ENCODE measurements around the gene FBXO36. TPM values are rescaled to one million over a fixed set of nuclear protein-coding genes. Genes with fewer than 3 reads are reported as not detected.

Gene FBXO36
- total and polyA plus RNA-seq, 3 experiments from 2014 or later = 0.56 to 0.95 (median 0.74) TPM

- Mint-ChIP-seq H3K27me3 (no peaks in the 10 kb centered on the region), H3K9me3 (no peaks in the 10 kb centered on the region), H3K4me1 (peaks cover 57 to 79% (median 73%) of the 10 kb centered on the region in 3 donors), H3K27ac (no peak overlapping the region), H3K36me3 (peaks cover 3 to 44% (median 5%) of the 10 kb centered on the region in 3 donors), H3K4me3 (no peak overlapping the region)
- H3K36me3 ChIP-seq (ENCODE audit: insufficient read depth, low read length) = peaks cover 2% of the 10 kb centered on the region
- H3K27me3 ChIP-seq (ENCODE audit: insufficient read depth, low read length, poor library complexity, severe bottlenecking) = no peaks in the 10 kb centered on the region
- H3K9me3 ChIP-seq (ENCODE audit: low read length) = no peaks in the 10 kb centered on the region
- ChIA-PET POLR2A (no interaction called here), CTCF (interaction anchor here (1.4 kb wide), 1 partner anchor 9 kb away, joined by 4 read pairs; no protein-coding TSS in a partner anchor)
- no peak for DNase-seq
- no peak overlapping the region for H3K4me3 ChIP-seq (ENCODE audit: low read length)
- no peak overlapping the region for H3K27ac ChIP-seq (ENCODE audit: low read depth, low read length)
- peaks cover 33% of the 10 kb centered on the region for H3K4me1 ChIP-seq (ENCODE audit: insufficient read depth, low read length)
These were observed 20.5 kb upstream of the FBXO36 start for GRCh38 chr2:229901819-229902218.

GRCh38 chr2:229903037-229903436, 19.3 kb upstream of the FBXO36 start:
- H3K4me3 ChIP-seq (ENCODE audit: low read length) = no peak overlapping the region
- CTCF ChIA-PET = interaction anchor here (1.4 kb wide), 1 partner anchor 8 kb away, joined by 4 read pairs; no protein-coding TSS in a partner anchor
- no peaks in the 10 kb centered on the region for H3K27me3 ChIP-seq (ENCODE audit: insufficient read depth, low read length, poor library complexity, severe bottlenecking)
- peak overlapping the region in 1 of 8 donors; percentile 58 for H3K27ac Mint-ChIP-seq
- no peaks in the 10 kb centered on the region for H3K9me3 ChIP-seq (ENCODE audit: low read length)
- POLR2A ChIA-PET = interaction anchor here (0.7 kb wide), 1 partner anchor 9 kb away, joined by 3 read pairs; no protein-coding TSS in a partner anchor
- H3K27ac ChIP-seq (ENCODE audit: low read depth, low read length) = no peak overlapping the region
- no peaks in the 10 kb centered on the region for H3K27me3 Mint-ChIP-seq
- H3K4me1 Mint-ChIP-seq = peaks cover 56 to 77% (median 71%) of the 10 kb centered on the region in 3 donors
- H3K9me3 Mint-ChIP-seq = no peaks in the 10 kb centered on the region
- DNase-seq = no peak
- no peak overlapping the region for H3K4me3 Mint-ChIP-seq
- peaks cover 22% of the 10 kb centered on the region for H3K4me1 ChIP-seq (ENCODE audit: insufficient read depth, low read length)
- peaks cover 7% of the 10 kb centered on the region for H3K36me3 ChIP-seq (ENCODE audit: insufficient read depth, low read length)
- peaks cover 4 to 50% (median 5%) of the 10 kb centered on the region in 3 donors for H3K36me3 Mint-ChIP-seq

GRCh38 chr2:229905601-229906000, 16.7 kb upstream of the FBXO36 start:
- Histone ChIP-seq H3K27ac (ENCODE audit: low read depth, low read length) (no peak overlapping the region), H3K27me3 (ENCODE audit: insufficient read depth, low read length, poor library complexity, severe bottlenecking) (no peaks in the 10 kb centered on the region), H3K36me3 (ENCODE audit: insufficient read depth, low read length) (peaks cover 7% of the 10 kb centered on the region), H3K4me3 (ENCODE audit: low read length) (no peak overlapping the region), H3K4me1 (ENCODE audit: insufficient read depth, low read length) (peaks cover 16% of the 10 kb centered on the region), H3K9me3 (ENCODE audit: low read length) (no peaks in the 10 kb centered on the region)
- Mint-ChIP-seq H3K36me3 (peaks cover 5 to 49% (median 6%) of the 10 kb centered on the region in 3 donors), H3K27me3 (no peaks in the 10 kb centered on the region), H3K9me3 (no peaks in the 10 kb centered on the region), H3K27ac (peak overlapping the region in 3 of 8 donors; percentile 15 to 79 (median 64)), H3K4me1 (peaks cover 43 to 65% (median 61%) of the 10 kb centered on the region in 3 donors), H3K4me3 (no peak overlapping the region)
- CTCF ChIA-PET = interaction anchor here (0.6 kb wide), 1 partner anchor 28 kb away, joined by 3 read pairs; no protein-coding TSS in a partner anchor
- POLR2A ChIA-PET = no interaction called here
- no peak for DNase-seq

GRCh38 chr2:229909090-229909489, 13.2 kb upstream of the FBXO36 start:
- Mint-ChIP-seq H3K4me1 (peaks cover 50 to 73% (median 72%) of the 10 kb centered on the region in 3 donors), H3K27me3 (no peaks in the 10 kb centered on the region), H3K36me3 (peaks cover 0 to 33% (median 8%) of the 10 kb centered on the region in 3 donors), H3K27ac (peak overlapping the region in 3 of 8 donors; percentile 9 to 73 (median 54)), H3K4me3 (no peak overlapping the region), H3K9me3 (no peaks in the 10 kb centered on the region)
- no peaks in the 10 kb centered on the region for H3K27me3 ChIP-seq (ENCODE audit: insufficient read depth, low read length, poor library complexity, severe bottlenecking)
- H3K4me3 ChIP-seq (ENCODE audit: low read length) = no peak overlapping the region
- no peaks in the 10 kb centered on the region for H3K9me3 ChIP-seq (ENCODE audit: low read length)
- ChIA-PET CTCF (interaction anchor here (1.2 to 4.1 kb wide), 2 partner anchors 12 to 108 kb away, joined by 3 to 49 read pairs; partner anchors contain the start of gene TRIP12), POLR2A (interaction anchor here (0.6 kb wide), 1 partner anchor 121 kb away, joined by 3 read pairs; no protein-coding TSS in a partner anchor)
- DNase-seq = no peak
- peaks cover 38% of the 10 kb centered on the region for H3K4me1 ChIP-seq (ENCODE audit: insufficient read depth, low read length)
- H3K27ac ChIP-seq (ENCODE audit: low read depth, low read length) = no peak overlapping the region
- H3K36me3 ChIP-seq (ENCODE audit: insufficient read depth, low read length) = peaks cover 7% of the 10 kb centered on the region

- Mint-ChIP-seq H3K9me3 (no peaks in the 10 kb centered on the region), H3K27ac (peak overlapping the region; percentile 25 to 84 (median 39)), H3K4me1 (peaks cover 50 to 73% (median 70%) of the 10 kb centered on the region in 3 donors), H3K4me3 (peak overlapping the region in 2 of 7 donors; percentile 1 to 24), H3K27me3 (no peaks in the 10 kb centered on the region), H3K36me3 (peaks cover 0 to 30% (median 8%) of the 10 kb centered on the region in 3 donors)
- peaks cover 7% of the 10 kb centered on the region for H3K36me3 ChIP-seq (ENCODE audit: insufficient read depth, low read length)
- H3K9me3 ChIP-seq (ENCODE audit: low read length) = no peaks in the 10 kb centered on the region
- no peak overlapping the region for H3K27ac ChIP-seq (ENCODE audit: low read depth, low read length)
- CTCF ChIA-PET = interaction anchor here (1.2 to 4.1 kb wide), 5 partner anchors 8 to 109 kb away, joined by 3 to 49 read pairs (median 4); partner anchors contain the start of gene TRIP12
- H3K27me3 ChIP-seq (ENCODE audit: insufficient read depth, low read length, poor library complexity, severe bottlenecking) = no peaks in the 10 kb centered on the region
- DNase-seq = no peak
- peaks cover 39% of the 10 kb centered on the region for H3K4me1 ChIP-seq (ENCODE audit: insufficient read depth, low read length)
- POLR2A ChIA-PET = interaction anchor here (0.9 kb wide), 1 partner anchor 12 kb away, joined by 3 read pairs; the partner anchor contains the start of genes FBXO36 and TRIP12
- H3K4me3 ChIP-seq (ENCODE audit: low read length) = no peak overlapping the region
These were observed 12.0 kb upstream of the FBXO36 start for GRCh38 chr2:229910147-229910831.

- peaks cover 47 to 73% (median 71%) of the 10 kb centered on the region in 3 donors for H3K4me1 Mint-ChIP-seq
- ChIA-PET POLR2A (interaction anchor here (0.9 kb wide), 1 partner anchor 11 kb away, joined by 3 read pairs; the partner anchor contains the start of genes FBXO36 and TRIP12), CTCF (interaction anchor here (1.1 to 4.1 kb wide), 5 partner anchors 9 to 110 kb away, joined by 3 to 49 read pairs (median 4); no protein-coding TSS in a partner anchor)
- no peak overlapping the region for H3K4me3 ChIP-seq (ENCODE audit: low read length)
- H3K36me3 Mint-ChIP-seq = peaks cover 0 to 26% (median 8%) of the 10 kb centered on the region in 3 donors
- no peaks in the 10 kb centered on the region for H3K9me3 Mint-ChIP-seq
- H3K36me3 ChIP-seq (ENCODE audit: insufficient read depth, low read length) = peaks cover 7% of the 10 kb centered on the region
- no peaks in the 10 kb centered on the region for H3K27me3 Mint-ChIP-seq
- H3K27ac ChIP-seq (ENCODE audit: low read depth, low read length) = no peak overlapping the region
- DNase-seq = peak in 1 of 5 donors; percentile 17
- H3K27ac Mint-ChIP-seq = peak overlapping the region in 7 of 8 donors; percentile 27 to 89 (median 64)
- H3K27me3 ChIP-seq (ENCODE audit: insufficient read depth, low read length, poor library complexity, severe bottlenecking) = no peaks in the 10 kb centered on the region
- H3K9me3 ChIP-seq (ENCODE audit: low read length) = no peaks in the 10 kb centered on the region
- H3K4me1 ChIP-seq (ENCODE audit: insufficient read depth, low read length) = peaks cover 46% of the 10 kb centered on the region
- peak overlapping the region in 3 of 7 donors; percentile 4 to 24 (median 6) for H3K4me3 Mint-ChIP-seq
These were observed 11.4 kb upstream of the FBXO36 start for GRCh38 chr2:229910832-229911412.

- ChIA-PET CTCF (no interaction called here), POLR2A (no interaction called here)
- no peaks in the 10 kb centered on the region for H3K9me3 ChIP-seq (ENCODE audit: low read length)
- peak overlapping the region in 4 of 8 donors; percentile 17 to 63 (median 46) for H3K27ac Mint-ChIP-seq
- peaks cover 6 to 27% (median 9%) of the 10 kb centered on the region in 3 donors for H3K36me3 Mint-ChIP-seq
- H3K27me3 Mint-ChIP-seq = no peaks in the 10 kb centered on the region
- no peaks in the 10 kb centered on the region for H3K9me3 Mint-ChIP-seq
- no peaks in the 10 kb centered on the region for H3K36me3 ChIP-seq (ENCODE audit: insufficient read depth, low read length)
- no peaks in the 10 kb centered on the region for H3K27me3 ChIP-seq (ENCODE audit: insufficient read depth, low read length, poor library complexity, severe bottlenecking)
- H3K27ac ChIP-seq (ENCODE audit: low read depth, low read length) = no peak overlapping the region
- peak overlapping the region in 1 of 7 donors; percentile 26 for H3K4me3 Mint-ChIP-seq
- H3K4me3 ChIP-seq (ENCODE audit: low read length) = no peak overlapping the region
- peaks cover 60 to 88% (median 84%) of the 10 kb centered on the region in 3 donors for H3K4me1 Mint-ChIP-seq
- DNase-seq = no peak
- H3K4me1 ChIP-seq (ENCODE audit: insufficient read depth, low read length) = peaks cover 62% of the 10 kb centered on the region
These were observed 8.1 kb upstream of the FBXO36 start for GRCh38 chr2:229914171-229914570.

Data from CD8-positive, alpha-beta memory T cell (primary cell).